GM04503 (cell line): Measurements from ENCODE around the gene GOLGA8S.
"Not testable (repeated sequence)": the region's sequence is repeated elsewhere in the genome, so short reads cannot be mapped to it uniquely, and the experiment has no call there.

Experiments
- DNase-seq: peaks from one replicate; pipeline ENCODE4 v3.0.0-alpha.2; 2012; ENCODE audit warnings: low read depth

The GOLGA8S gene, protein sequence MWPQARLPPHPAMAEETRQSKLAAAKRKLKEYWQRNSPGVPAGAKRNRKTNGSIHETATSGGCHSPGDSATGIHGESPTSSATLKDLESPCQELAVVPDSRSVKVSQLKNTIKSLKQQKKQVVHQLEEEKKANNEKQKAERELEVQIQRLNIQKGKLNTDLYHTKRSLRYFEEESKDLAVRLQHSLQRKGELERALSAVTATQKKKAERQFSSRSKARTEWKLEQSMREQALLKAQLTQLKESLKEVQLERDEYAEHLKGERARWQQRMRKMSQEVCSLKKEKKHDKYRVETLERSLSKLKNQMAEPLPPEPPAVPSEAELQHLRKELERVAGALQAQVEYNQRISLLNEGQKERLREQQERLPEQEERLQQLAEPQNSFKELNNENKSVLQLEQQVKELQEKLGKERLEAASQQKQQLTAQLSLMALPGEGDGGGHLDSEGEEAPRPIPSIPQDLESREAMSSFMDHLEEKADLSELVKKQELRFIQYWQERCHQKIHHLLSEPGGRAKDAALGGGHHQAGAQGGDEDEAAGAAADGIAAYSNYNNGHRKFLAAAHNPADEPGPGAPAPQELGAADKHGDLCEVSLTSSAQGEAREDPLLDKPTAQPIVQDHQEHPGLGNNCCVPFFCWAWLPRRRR

DNA sequence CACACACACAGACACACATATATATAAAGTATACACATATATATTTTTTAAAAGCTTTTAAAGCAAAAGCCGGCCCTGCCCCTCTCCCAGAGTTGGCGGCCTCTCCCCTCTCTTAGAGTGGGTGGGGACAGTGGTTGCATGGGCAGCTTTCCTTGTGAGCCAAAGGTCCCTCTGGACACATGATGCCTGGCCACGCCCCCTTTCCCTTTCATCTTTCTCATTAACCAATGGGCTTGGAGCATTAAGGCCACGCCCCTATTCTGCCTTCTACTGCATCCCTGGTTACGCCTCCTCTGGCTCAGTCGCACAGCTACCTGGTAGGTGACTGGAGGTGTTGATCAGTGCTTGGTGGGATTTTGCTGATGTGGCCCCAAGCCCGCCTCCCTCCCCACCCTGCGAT is at the start of gene GOLGA8S:
Gene GOLGA8S, plus strand, starts transcription at position 301 of the 400 bp plus-strand sequence. Its CDS starts 62 bp downstream, at position 363.
- DNase-seq, result not testable (repeated sequence)

DNA sequence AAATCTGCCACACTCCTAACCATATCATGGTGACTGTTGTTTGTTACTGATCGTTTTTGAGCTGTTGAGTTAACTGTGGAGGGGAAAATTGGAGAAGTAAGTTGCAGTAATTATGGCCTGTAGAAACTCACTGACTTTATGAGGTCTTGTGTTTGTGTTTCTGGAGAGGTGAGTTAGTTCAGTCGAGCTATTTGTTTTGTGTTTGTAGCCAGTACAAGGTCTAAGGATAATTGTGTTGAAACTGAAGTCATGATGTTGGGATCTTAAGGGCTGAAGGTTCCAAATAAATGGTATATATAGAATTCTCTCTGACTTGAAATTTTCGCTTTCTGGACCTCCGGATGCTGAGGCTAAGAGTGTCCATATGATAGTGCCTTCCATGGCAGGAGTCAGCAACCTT is 49.7 kb upstream of the GOLGA8S start:
- not testable (repeated sequence) for DNase-seq

DNA sequence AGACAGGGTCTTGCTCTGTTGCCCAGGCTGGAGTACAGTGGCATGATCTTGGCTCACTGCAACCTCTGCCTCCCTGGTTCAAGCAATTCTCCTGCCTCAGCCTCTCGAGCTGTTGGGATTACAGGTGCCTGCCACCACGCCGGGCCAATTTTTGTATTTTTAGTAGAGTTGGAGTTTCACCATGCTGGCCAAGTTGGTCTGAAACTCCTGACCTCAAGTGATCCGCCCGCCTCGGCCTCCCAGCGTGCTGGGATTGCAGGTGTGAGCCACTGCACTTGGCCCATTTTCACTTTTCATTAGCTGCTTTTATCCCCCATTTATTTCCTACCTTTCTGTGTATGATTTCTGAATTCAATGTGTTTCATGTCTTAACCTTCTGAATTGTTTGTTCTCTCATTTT is 48.6 kb upstream of the GOLGA8S start:
- DNase-seq, result not testable (repeated sequence)

DNA sequence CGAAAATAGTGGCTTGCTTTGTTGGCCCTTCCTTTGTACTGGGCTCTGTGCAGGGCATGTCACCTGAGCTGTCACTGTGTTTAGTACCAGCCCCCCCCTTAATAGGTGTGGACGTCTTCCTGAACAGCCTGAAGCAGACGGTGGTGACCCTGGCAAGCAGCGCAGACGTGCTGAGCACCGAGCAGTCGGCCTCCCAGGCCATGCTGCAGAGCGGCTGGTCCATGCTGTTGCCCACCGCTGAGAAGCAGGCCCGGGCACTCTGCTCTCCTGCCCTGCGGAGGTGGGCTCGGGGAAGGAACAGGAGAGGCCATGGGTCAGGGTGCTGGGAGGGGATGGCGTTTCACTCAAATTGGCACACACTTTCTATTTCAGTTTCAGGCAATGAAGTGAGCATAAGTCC is 43.3 kb upstream of the GOLGA8S start:
- not testable (repeated sequence) for DNase-seq

DNA sequence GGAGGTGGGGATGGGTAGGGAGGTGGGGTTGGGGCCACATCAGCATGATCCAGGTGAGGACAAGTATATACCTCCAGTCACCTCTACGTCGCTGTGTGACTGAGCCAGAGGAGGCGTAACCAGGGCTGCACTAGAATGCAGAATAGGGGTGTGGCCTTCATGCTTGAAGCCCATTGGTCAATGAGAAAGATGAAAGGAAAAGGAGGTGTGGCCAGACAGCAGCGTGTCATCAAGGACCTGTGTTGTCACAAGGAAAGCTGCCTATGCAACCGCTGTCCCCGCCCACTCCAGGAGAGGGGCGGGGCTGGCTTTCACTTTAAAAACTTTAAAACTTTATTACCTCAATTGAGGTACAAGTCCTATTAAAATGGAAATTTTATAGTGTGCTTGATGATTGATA is 20.5 kb upstream of the GOLGA8S start, which contains the start of gene GOLGA6L26:
Gene GOLGA6L26, minus strand, starts transcription at position 101 of the 400 bp plus-strand sequence. Its CDS starts 61 bp downstream, at position 40.
- not testable (repeated sequence) for DNase-seq

DNA sequence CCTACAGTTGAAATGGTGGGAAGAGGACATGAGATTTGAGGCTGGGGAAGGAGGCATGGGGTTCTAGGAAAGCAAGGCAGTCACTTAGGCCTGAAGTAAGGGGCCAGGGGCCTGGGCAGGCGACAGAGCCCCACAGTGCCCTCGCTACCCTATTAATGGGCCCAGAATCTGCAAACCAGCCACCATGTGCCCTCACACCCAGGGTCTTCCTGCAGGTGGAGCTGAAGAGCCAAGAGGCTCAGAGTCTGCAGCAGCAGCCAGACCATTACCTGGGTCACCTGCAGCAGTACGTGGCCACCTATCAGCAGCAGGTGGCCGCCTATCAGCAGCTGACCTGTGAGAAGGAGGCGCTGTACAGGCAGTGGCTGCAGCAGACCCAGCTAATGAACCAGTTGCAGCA is 8.1 kb downstream of the GOLGA8S start:
- DNase-seq, result not testable (repeated sequence)

DNA sequence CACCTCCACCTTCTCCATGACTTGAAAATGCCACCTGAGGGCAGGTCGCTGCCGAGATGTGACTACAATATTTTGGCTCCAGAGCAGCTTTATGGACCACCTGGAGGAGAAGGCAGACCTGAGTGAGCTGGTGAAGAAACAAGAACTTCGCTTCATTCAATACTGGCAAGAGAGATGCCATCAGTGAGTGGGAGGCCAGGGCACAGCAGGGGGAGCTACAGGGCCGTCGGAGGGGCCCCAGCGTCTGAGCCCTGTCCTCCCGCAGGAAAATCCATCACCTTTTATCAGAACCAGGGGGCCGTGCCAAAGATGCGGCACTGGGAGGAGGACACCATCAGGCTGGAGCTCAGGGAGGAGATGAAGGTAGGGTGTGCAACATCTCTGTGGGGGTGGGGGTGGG is 9.7 kb downstream of the GOLGA8S start:
- DNase-seq, result not testable (repeated sequence)

DNA sequence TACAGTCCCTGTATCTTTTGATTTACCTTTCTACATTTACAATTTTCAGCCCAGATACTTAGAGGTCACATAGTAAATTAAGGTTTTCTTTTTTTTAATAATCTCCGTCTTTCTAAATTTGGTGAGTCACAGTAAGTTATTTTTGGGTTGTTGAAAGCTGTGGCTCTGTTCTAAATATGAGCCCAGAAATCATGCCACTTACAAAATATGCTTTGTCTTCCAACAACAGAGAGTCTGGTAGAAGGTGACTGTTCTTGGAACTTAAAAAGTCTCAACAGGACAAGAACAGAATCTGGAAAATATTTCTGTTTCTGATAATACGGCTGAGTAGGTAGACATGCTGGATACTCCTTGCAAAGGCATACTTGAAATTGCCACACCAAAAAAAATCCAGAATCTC is 16.0 kb downstream of the GOLGA8S start:
- DNase-seq, result no peak

DNA sequence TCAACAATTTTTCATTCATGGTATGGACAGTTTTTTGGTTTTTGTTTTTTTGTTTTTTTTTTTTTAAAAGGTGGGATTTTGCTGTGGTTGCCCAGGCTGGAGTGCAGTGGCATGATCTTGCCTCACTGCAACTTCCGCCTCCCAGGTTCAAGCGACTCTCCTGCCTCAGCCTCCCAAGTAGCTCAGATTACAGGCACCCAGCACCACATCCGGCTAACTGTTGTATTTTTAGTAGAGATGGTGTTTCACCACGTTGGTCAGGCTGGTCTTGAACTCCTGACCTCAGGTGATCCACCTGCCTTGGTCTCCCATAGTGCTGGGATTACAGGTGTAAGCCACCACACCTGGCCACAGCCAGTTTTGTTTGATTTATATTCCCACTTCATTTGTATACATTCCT is 16.6 kb downstream of the GOLGA8S start:
- not testable (repeated sequence) for DNase-seq

DNA sequence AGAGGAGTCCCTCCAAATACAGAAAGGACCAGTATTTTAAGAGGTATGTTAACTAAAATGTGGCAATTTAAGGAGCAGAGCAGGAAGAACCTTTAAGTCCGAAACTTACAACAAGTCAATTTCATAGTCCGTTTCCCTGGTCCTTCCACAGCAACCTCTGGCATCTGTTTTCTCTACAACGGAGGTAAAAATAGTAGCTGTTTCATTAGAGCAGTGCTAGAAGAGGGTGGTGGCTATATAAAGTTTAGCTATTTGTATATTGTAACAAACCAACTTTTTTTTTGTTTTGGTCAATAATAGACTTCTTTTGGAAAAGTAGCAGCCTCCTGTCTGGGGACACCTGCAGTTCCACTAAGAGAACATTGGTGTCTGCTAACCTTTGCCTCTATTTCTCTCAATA is 17.3 kb downstream of the GOLGA8S start:
- not testable (repeated sequence) for DNase-seq

DNA sequence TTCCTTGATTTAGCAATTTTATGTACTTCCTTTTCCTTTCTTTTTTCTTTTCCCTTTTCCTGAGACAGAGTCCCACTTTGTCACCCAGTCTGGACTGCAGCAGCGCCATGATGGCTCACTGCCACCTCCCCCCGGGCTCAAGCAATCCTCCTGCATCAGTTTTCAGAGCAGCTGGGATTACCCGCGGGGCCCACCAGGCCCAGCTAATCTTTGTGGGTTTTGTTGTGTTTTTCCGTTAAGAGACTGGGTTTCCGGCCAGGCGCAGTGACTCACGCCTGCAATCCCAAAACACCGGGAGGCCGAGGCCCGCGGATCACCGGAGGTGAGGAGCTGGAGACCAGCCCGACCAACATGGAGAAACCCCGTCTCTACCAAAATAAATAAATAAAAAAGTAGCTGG is 17.7 kb downstream of the GOLGA8S start:
- DNase-seq, result no peak

DNA sequence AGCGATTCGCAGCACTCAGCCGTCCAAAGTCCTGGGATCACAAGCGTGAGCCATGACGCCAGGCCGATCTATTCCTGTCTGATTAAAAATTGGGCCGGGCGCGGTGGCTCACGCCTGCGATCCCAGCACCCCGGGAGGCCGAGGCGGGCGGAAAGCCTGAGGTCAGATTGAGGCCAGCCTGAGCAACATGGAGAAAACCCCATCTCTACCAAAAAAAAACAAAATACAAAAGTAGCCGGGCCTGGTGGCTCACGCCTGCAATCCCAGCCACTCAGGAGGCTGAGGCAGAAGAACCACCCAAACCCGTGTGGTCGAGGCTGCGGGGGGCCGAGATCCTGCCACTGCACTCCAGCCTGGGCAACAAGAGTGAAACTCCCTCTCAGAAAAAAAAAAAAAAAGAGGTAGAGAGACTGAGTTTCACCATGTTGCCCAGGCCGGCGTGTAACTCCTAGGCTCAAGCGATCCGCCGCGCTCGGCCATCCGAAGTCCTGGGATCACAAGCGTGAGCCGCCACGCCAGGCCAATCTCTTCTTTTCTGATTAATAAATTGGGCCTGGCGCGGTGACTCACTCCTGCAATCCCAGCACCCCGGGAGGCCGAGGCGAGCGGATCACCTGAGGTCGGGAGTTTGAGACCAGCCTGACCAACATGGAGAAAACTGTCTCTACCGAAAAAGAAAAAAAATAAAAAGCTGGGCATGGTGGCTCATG is 18.5 kb downstream of the GOLGA8S start:
- DNase-seq, result not testable (repeated sequence)

DNA sequence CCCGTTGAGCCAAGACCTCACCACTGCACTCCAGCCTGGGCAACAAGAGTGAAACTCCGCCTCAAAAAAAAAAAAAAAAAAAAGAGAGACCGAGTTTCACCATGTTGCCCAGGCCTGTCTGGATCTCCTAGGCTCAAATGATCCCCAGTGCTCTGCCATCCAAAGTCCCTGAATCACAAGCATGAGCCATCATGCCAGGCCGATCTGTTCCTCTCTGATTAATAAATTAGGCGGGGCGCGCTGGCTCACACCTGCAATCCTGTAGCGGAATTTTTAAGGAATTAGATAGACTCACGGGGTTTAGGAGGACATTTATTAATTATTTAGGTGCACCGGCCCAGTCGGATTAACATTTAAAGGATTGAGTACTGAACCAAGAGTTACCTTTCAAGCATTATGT is 19.7 kb downstream of the GOLGA8S start:
- DNase-seq, result not testable (repeated sequence)

DNA sequence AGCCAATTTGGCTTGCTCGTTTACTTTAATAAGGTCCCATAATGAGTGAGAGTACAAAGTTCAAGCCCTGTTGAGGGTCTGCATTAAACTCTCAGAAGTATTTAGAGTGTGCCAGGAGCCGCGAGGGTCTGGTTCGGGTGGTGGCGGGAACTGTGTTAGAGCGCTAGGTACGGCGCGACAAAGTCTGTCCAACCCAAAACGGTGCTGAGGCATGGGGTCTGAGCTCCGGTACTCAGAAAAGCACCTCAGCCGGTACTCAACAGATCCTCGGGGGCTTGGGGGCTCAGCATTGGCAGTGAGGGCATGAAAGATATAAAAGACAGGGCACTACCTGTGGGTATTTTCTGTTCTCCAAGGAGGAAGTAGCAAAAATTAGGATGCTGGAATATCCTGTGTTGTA is 24.4 kb downstream of the GOLGA8S start:
- DNase-seq, result not testable (repeated sequence)

DNA sequence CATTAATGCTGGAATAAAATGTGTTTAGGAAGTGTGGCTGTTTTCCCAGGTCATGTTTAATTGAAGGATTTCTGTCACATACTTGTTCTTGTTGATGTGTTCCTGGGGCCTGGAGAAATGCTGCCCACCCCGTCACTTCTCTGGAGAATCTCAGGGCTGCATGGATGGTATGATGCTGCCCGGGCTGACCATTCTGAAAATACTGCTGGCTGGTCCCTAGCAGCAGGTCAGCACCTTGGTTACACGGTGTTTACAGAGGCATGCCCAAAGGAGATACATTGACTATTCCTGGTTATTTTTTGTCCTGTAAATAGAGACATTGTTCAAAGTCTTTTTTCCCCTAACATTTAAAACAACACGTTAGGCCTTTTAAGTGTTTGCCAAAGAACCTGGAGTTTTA is 26.2 kb downstream of the GOLGA8S start:
- not testable (repeated sequence) for DNase-seq

DNA sequence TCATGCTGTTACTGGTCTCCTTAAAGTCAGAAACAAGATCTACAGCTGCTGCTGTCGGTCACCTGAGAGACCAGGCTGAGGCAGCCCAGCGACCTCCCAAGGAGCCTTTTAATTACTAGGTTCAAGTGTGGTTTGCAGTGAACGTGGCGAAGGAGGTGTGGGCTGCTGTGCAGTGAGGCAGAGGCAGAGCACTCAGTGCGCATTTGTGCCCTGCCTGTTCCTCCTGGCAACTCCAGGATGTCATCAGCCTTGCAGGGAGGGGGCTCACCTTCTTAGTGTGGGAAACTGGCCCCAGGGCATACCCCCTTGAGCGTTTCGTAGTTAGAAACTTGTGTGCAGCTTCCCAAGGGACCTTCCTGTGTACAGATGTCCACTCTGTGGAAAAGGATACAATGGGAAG is 26.6 kb downstream of the GOLGA8S start:
- DNase-seq, result not testable (repeated sequence)

DNA sequence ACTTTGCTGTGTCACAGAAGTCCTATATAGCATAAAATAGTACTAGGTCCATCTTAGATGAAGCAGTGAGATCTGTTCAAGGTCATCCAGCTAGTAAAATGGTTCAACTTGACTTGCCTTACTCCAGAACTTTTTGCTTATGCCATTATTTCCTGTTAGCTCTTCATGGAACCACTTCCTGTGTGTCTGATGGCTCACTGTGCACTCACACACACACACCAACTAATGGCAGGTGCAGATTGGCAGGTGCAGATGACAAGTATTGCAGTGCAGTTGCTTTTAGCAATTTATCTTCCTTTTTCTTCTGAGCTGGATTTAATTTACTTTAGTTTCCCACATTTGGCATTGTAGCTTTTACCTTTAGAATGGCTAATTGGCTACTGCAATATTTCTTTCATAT is 29.8 kb downstream of the GOLGA8S start:
- no peak for DNase-seq

DNA sequence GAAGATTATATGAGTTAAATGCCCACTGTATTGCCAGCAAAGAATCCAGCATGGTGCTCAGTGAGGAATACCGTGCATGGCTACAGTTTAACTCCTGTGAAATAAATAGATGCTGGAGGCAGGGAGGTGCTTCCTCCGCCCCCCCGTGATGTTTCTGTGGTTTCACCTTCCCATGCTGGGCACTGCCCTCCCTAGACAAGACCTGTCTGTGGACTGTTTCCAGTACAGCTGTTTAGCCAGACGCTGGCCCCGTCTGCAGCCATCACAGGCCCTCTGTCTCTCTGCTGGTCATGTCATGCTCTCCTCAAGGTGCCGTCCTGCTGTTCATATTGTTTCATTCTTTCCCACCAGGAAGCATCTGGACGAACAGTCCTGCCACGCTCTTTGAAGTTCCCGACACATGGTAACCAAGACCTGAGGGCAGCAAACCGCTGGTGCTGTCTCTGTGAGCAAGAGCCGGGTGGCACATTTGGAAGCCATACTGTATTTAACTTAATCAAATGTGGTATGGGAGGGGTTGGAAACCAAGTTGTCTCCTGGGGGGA is 31.4 kb downstream of the GOLGA8S start:
- no peak for DNase-seq

DNA sequence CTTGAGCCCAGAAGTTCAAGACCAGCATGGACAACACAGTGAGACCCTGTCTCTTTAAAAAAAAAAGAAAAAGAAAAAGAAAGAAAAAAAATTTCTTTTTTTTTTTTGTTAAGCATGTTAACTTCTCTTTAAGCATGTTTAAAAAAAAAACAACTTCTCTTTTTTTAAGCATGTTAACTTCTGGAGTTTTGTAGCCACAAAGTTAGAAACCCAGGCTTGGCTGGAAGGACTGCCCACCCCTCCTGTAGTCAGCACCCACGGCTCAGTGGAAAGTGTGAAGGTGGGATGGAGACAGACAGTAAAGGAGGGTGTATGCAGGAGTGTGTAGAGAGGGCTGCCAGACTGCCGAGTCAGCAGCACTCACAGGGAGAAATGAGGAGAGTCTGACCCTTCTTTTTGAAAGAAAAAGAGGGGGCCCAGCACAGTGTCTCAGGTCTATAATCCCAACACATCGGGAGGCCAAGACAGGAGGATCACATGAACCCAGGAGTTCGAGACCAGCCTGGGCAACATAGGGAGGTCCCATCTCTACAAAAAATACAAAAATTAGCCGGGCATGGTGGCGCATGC is 33.2 kb downstream of the GOLGA8S start:
- DNase-seq, result no peak

DNA sequence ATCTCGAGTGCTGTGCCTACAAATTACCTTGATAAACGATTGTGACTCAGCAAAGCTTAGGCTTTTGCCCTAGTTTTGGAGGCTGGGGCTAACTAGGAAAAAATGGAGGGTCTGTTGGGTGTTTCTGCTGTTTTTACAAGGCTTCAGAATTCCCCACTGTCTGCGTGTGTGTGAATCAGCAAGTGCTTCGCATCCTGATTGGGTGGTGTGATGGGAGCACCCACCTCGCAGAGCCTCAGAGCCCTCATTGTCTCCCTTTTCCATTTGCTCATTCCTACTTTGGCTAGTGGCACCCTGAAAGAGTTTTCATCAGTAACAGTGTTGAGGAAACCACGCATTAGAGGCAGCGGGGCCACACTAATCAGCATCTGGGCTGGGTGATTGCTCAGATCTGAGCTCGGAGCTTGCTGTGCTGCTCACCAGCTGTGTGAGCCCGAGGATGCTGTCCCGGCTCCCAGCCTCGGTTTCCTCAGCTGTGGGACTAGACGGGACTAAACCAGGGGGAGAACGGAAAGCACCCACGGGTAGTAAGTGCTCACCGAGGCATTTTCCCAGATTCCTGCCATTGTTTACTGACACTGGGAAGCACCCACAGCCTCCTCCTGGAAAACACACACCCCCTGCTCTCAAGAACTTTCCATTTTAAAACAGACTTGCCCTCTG is 40.6 kb downstream of the GOLGA8S start:
- no peak for DNase-seq

DNA sequence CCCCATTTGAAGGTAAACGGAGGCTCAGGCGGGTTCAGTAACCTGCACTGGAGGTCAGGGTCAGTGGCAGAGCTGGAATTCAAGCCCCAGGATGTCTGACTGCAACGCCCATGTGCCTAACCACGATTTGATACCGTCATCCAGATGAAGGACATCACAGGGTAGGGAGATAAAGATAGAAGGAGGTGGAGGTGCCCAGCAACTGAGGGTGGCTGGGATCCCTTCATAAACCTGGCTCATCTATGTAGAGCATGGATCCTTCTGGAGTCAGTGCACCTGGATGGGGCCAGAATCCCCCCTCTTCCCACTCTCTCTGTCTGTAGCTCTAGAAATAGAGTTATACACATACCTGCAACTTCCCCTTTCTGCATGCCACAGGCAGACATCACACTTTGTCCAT is 41.3 kb downstream of the GOLGA8S start:
- no peak for DNase-seq
